AG04449 (cell line): ENCODE results near the gene ETS1.

ENCODE experiments used
- CTCF ChIA-PET: fragments of 350-600 bp; formaldehyde crosslinking; extraction: SDS; loops from one replicate; lab custom pipeline; 2021; ENCODE audit warnings: antibody characterized with exemption; lab: Yijun Ruan, JAX
- POLR2A ChIA-PET: fragments of 400-600, 350-600 bp; formaldehyde crosslinking; extraction: SDS; loops from one replicate; lab custom pipeline; 2020; ENCODE audit warnings: antibody characterized with exemption, inconsistent platforms; lab: Yijun Ruan, JAX
- DNase-seq: peaks from one replicate; pipeline ENCODE4 v3.0.0-alpha.2; 2010; ENCODE audit warnings: low read depth, low spot score
- H3K4me3 ChIP-seq: 2 replicates; pipeline ENCODE4 v1.5.1; 2011; ENCODE audit warnings: low read depth, mild to moderate bottlenecking, control low read depth, low read length
- CTCF ChIP-seq: IDR thresholded peaks from one replicate; pipeline ENCODE4 v1.5.1; 2011; ENCODE audit warnings: mild to moderate bottlenecking, moderate library complexity, low read length, control low read depth, inconsistent platforms; ENCODE audit not compliant: insufficient read depth; ENCODE audit errors: missing control alignments

ETS1 gene

DNA sequence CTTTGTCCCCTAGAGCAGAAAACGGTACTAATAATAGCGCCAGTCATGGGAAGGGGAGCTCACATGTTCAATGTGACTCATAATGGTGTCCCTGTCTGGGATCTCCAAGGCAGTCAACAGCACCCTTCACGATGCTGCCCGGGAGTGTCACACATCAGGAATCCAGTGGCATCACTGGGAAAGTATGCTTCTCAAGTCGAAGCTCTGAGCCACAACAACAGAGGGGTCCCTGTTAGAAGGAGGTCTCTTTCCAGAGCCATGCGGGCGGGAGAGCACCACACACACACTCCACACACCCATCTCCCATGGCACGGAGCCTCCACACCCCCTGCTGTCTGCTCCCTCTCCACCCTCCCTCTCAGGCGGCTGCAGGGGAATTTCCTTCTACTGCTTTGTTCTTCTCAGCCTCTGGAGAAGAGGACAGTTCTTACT lies 119.7 kb downstream of the ETS1 start:
- ChIA-PET POLR2A (interaction anchor here (0.6 to 1.6 kb wide), 9 partner anchors 9 to 344 kb away, joined by 3 to 7 read pairs (median 4); no protein-coding TSS in a partner anchor), CTCF (interaction anchor here (0.6 to 11.7 kb wide), 11 partner anchors 9 to 296 kb away, joined by 3 to 96 read pairs (median 3); no protein-coding TSS in a partner anchor)
- DNase-seq: peak; percentile 99
- no peak overlapping the region for H3K4me3 ChIP-seq
- TF ChIP-seq CTCF: peak; percentile 51

GRCh38 chr11:128467041-128467440 lies 120.3 kb downstream of the ETS1 start:
- no peak for DNase-seq
- no peak for TF ChIP-seq CTCF
- ChIA-PET POLR2A (interaction anchor here (0.6 to 1.6 kb wide), 7 partner anchors 9 to 345 kb away, joined by 3 to 7 read pairs (median 4); no protein-coding TSS in a partner anchor), CTCF (interaction anchor here (1.0 to 11.7 kb wide), 4 partner anchors 9 to 176 kb away, joined by 3 to 96 read pairs (median 6); no protein-coding TSS in a partner anchor)
- no peak overlapping the region for H3K4me3 ChIP-seq

- ChIA-PET CTCF (interaction anchor here (1.6 to 11.7 kb wide), 2 partner anchors 165 to 175 kb away, joined by 8 to 96 read pairs; no protein-coding TSS in a partner anchor), POLR2A (interaction anchor here (1.2 kb wide), 1 partner anchor 36 kb away, joined by 4 read pairs; no protein-coding TSS in a partner anchor)
- H3K4me3 ChIP-seq: no peak overlapping the region
- TF ChIP-seq CTCF: no peak
- DNase-seq: no peak
Measured at GRCh38 chr11:128465946-128466705, 121.2 kb downstream of the ETS1 start.

- ChIA-PET POLR2A (interaction anchor here (1.2 kb wide), 1 partner anchor 36 kb away, joined by 4 read pairs; no protein-coding TSS in a partner anchor), CTCF (interaction anchor here (0.7 to 11.7 kb wide), 3 partner anchors 165 to 293 kb away, joined by 3 to 96 read pairs (median 4); no protein-coding TSS in a partner anchor)
- H3K4me3 ChIP-seq: no peak overlapping the region
- no peak for TF ChIP-seq CTCF
- no peak for DNase-seq
Measured at GRCh38 chr11:128465531-128465930, 121.8 kb downstream of the ETS1 start.

DNA sequence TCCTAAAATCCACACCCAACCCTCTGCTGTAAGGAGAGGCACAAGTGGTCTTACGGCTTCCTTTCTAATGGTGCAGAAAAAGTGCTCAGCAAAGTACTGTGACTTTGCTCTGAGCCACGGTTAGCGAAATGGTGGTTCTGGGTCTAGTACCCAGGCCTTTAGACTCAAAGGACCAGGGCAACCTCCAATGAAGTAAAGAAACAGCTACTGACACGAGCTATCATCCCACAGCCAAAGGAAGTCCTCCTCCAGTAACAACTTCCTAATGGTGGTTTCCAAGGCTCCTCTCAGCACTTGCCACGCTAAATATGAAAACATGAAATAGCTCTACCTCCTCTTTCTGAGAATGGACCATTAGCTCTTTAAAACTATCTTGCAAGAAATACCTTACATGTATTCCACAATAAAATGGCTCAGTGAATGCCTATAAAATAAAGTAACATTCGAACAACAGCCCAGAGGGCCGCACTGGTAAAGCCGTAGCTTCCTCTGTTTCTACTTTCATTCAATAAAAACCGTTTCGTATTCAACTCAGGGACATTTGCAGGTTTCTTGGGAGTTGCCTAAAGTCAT lies 122.4 kb downstream of the ETS1 start:
- ChIA-PET POLR2A (interaction anchor here (1.2 kb wide), 1 partner anchor 37 kb away, joined by 4 read pairs; no protein-coding TSS in a partner anchor), CTCF (interaction anchor here (0.7 to 11.7 kb wide), 5 partner anchors 38 to 292 kb away, joined by 3 to 96 read pairs (median 4); no protein-coding TSS in a partner anchor)
- no peak for TF ChIP-seq CTCF
- no peak overlapping the region for H3K4me3 ChIP-seq
- no peak for DNase-seq
